Lower lobe of right lung (tissue), 2 donors: ENCODE data around the gene SAT2. TPM values are rescaled to one million over a fixed set of nuclear protein-coding genes. Genes with fewer than 3 reads are reported as not detected.
"Not testable (repeated sequence)": the region's sequence is repeated elsewhere in the genome, so short reads cannot be mapped to it uniquely, and the experiment has no call there.

Source experiments
- ATAC-seq, 2 donors: fragments of 200-7000 bp; cut with Tn5 transposase; one replicate each; pipeline ENCODE4 v1.9.1; 2020 to 2022; ENCODE audit warnings: mild to moderate bottlenecking in 2 of 2, moderate library complexity in 2 of 2
- DNase-seq: peaks from one replicate; pipeline ENCODE4 v3.0.0-alpha.2; 2020
- H3K27ac ChIP-seq: fragments of 200-600 bp; one replicate; pipeline ENCODE4 v1.8.0; 2022
- H3K27me3 ChIP-seq: fragments of 200-600 bp; one replicate; pipeline ENCODE4 v1.8.0; 2022; ENCODE audit warnings: low read depth
- H3K36me3 ChIP-seq: fragments of 200-600 bp; one replicate; pipeline ENCODE4 v1.8.0; 2022; ENCODE audit warnings: mild to moderate bottlenecking
- H3K4me1 ChIP-seq: fragments of 200-600 bp; one replicate; pipeline ENCODE4 v1.8.0; 2022
- H3K4me3 ChIP-seq: fragments of 200-600 bp; one replicate; pipeline ENCODE4 v1.8.0; 2022; ENCODE audit warnings: mild to moderate bottlenecking
- H3K9me3 ChIP-seq: fragments of 200-600 bp; one replicate; pipeline ENCODE4 v1.8.0; 2022
- CTCF ChIP-seq: fragments of 200-600 bp; IDR thresholded peaks from one replicate; pipeline ENCODE4 v1.8.0; 2022; ENCODE audit warnings: antibody characterized with exemption, mild to moderate bottlenecking
- intact Hi-C: fragments of 100-400 bp; cut with DNase I; formaldehyde crosslinking; loops from one replicate; pipeline ENCODE4 v1.11.0; 2022
- total RNA-seq: library from RNA; stranded (reverse); fragmentation: NEBNext Ultra II Directional; extraction: Animal tissue kit (Norgen Biotek cat#: 25700); gene quantifications from one replicate; pipeline ENCODE4 v1.2.1, GENCODE V29; 2021
- donor health status: DM: no; HTN: yes; CAD: no; lungs with severe emphysema.

Gene SAT2
- total RNA-seq, 1 donor from 2014 or later, result 86.3 TPM

- no peak overlapping the region for H3K4me3 ChIP-seq
- peaks cover 61% of the 10 kb centered on the region for H3K36me3 ChIP-seq
- ATAC-seq (no peak), DNase-seq (peak; percentile 3)
- H3K27me3 ChIP-seq, result no peaks in the 10 kb centered on the region
- TF ChIP-seq CTCF, result no peak
- intact Hi-C loops, result no loop called here
- no peaks in the 10 kb centered on the region for H3K9me3 ChIP-seq
- peaks cover under 1% of the 10 kb centered on the region for H3K4me1 ChIP-seq
- no peak overlapping the region for H3K27ac ChIP-seq
These were observed 21.3 kb downstream of the SAT2 start for GRCh38 chr17:7606280-7606679.

DNA sequence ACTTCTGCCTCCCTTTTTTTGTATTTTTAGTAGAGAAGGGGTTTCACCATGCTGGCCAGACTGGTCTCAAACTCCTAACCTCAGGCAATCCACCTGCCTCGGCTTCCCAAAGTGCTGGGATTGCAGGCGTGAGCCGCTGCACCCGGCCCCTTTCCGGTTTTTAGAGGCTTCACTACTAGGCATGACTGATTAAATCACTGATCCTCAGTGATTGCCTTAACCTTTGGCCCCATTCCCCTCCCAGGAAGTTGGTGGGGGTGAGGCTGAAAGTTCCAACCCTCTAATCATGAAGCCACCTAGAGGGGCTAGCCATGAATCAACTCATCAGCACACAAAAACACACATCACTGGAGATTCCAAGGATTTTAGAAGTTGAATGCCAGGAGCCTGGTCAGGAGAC lies 30.1 kb downstream of the SAT2 start:
- intact Hi-C loops, H3K4me1 ChIP-seq, H3K9me3 ChIP-seq, H3K4me3 ChIP-seq, H3K27ac ChIP-seq, ATAC-seq, H3K27me3 ChIP-seq: not testable (repeated sequence)
- H3K36me3 ChIP-seq, result peaks cover 98% of the 10 kb centered on the region
- DNase-seq, result peak; percentile 6

DNA sequence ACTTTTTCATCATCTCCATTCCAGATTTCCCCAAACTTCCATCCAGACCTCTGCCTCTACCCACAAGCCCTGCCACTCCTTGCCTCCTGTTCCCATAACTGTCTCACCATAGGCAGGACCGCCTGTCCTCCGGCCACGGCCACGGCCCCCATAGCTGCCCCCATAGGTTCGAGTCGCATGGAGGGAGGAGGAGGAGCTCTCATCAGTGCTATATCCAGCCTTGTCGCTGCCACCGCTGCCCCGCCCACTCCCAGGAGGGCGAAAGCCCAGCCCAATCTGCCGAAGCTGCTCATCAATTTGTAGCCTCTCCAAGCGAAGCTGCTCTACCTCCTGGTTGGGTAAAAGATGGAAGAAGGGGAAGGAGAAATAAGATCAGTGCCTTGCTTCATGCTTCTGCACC lies 34.3 kb downstream of the SAT2 start:
- Histone ChIP-seq H3K36me3 (peaks cover 88% of the 10 kb centered on the region), H3K4me1 (peaks cover 14% of the 10 kb centered on the region), H3K4me3 (no peak overlapping the region), H3K27ac (no peak overlapping the region), H3K9me3 (no peaks in the 10 kb centered on the region), H3K27me3 (no peaks in the 10 kb centered on the region)
- DNase-seq (no peak), ATAC-seq (no peak)
- no peak for TF ChIP-seq CTCF
- intact Hi-C loops, result no loop called here

GRCh38 chr17:7592422-7593021 lies 35.1 kb downstream of the SAT2 start:
- no peak for TF ChIP-seq CTCF
- H3K4me3 ChIP-seq, result no peak overlapping the region
- DNase-seq (no peak), ATAC-seq (no peak)
- peaks cover 90% of the 10 kb centered on the region for H3K36me3 ChIP-seq
- H3K27me3 ChIP-seq, result no peaks in the 10 kb centered on the region
- no peaks in the 10 kb centered on the region for H3K9me3 ChIP-seq
- H3K27ac ChIP-seq, result no peak overlapping the region
- intact Hi-C loops, result no loop called here
- H3K4me1 ChIP-seq, result peaks cover 21% of the 10 kb centered on the region

DNA sequence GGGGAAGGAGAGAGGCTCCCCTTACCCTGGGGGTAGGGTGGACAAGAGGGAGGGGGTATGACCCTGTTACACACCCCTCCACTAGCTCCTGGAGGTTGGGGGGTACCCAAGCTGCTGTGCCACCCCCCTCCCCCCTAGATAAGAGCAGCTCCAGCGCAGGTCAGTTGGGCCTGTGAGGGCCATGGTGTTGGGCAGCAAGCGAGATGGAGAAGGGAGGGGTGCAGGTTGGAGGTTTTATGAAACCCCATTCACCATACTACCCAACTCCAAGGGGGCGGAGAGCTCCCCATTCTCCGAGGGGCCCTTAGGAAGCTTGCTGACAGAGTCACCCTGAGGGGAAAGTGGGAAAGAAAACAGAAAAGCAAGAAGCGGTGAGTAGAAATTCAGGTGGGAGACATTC lies 36.0 kb downstream of the SAT2 start:
- TF ChIP-seq CTCF, result no peak
- ATAC-seq, result no peak
- peaks cover 21% of the 10 kb centered on the region for H3K4me1 ChIP-seq

GRCh38 chr17:7590743-7591142 lies 36.9 kb downstream of the SAT2 start:
- no peaks in the 10 kb centered on the region for H3K27me3 ChIP-seq
- DNase-seq (no peak), ATAC-seq (no peak)
- H3K36me3 ChIP-seq, result peaks cover 84% of the 10 kb centered on the region
- H3K4me3 ChIP-seq, result no peak overlapping the region
- intact Hi-C loops, result no loop called here
- peaks cover 21% of the 10 kb centered on the region for H3K4me1 ChIP-seq
- no peak overlapping the region for H3K27ac ChIP-seq
- TF ChIP-seq CTCF, result no peak
- no peaks in the 10 kb centered on the region for H3K9me3 ChIP-seq

More for the DNA sequence above, 36.0 kb downstream of the SAT2 start:
- DNase-seq, result no peak
- Histone ChIP-seq H3K27me3 (no peaks in the 10 kb centered on the region), H3K4me3 (no peak overlapping the region), H3K36me3 (peaks cover 90% of the 10 kb centered on the region), H3K9me3 (no peaks in the 10 kb centered on the region), H3K27ac (no peak overlapping the region)
- intact Hi-C loops, result no loop called here
